GM12801 (cell line): ENCODE results near the gene RAB5IF.

ENCODE experiments used
- TF ChIP-seq, protein P1 (sequence below): IDR thresholded peaks from one replicate; pipeline ENCODE4 v1.5.1; 2011; ENCODE audit warnings: control low read depth; ENCODE audit not compliant: insufficient read length; ENCODE audit errors: extremely low read depth

Gene RAB5IF

DNA sequence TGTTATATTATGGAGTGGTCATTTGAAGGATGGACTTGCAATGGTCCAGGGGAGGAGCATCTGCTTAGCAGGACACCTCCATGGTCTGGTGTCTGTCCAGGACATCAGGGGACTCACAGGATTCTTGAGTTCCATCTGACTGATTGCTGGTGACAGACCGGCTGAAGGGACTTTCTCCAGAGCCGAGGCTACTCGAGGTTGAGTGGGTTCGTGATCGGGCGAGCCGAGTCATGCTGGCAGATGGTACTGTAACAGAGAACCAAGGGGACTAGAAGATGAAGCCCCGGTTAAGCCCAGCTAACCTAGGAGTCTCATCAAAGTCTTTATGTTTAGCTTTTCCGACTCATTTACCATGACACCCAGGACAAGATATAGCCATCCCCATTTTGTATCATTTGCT, 47.9 kb downstream of the RAB5IF start:
- TF ChIP-seq, protein P1, sequence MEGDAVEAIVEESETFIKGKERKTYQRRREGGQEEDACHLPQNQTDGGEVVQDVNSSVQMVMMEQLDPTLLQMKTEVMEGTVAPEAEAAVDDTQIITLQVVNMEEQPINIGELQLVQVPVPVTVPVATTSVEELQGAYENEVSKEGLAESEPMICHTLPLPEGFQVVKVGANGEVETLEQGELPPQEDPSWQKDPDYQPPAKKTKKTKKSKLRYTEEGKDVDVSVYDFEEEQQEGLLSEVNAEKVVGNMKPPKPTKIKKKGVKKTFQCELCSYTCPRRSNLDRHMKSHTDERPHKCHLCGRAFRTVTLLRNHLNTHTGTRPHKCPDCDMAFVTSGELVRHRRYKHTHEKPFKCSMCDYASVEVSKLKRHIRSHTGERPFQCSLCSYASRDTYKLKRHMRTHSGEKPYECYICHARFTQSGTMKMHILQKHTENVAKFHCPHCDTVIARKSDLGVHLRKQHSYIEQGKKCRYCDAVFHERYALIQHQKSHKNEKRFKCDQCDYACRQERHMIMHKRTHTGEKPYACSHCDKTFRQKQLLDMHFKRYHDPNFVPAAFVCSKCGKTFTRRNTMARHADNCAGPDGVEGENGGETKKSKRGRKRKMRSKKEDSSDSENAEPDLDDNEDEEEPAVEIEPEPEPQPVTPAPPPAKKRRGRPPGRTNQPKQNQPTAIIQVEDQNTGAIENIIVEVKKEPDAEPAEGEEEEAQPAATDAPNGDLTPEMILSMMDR = no peak

DNA sequence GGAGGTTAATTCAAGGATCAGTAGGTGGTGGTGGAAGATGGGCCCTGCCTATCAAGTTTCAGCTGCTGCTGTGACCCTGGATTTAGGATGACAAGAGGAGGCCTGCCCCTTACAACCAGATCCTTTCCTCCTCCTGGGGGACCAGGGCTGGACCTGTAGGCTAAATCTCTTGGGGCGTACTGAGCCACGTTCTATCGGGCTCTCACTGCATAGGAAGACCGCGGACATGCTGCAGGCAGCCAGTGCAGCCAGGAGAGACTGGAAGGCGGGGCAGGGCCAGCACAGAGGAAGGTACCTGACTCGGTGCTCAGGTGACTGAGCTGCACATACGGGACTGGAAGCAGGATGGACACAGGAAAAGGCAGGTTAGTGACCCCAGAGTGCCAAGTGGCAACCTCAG, 48.9 kb downstream of the RAB5IF start:
- TF ChIP-seq, protein P1 = no peak

DNA sequence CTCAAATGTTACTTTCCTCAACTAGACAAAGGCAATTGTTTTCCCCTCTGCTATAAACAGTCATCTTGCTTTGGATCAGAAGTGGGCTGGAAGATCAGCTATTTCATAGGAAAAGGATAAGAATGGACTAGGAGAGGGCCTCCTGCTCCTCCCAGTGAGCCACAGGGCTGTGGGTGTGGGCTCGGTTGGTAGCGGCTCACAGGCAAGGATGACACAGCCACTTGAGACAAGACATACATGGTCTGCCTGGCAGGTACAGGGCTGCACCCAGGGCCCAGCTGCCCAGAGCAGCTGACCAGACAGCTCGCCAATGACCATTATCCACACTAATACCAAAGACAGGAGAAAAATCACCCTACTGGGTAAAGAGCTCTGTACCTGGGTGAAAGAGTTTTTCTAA, 49.4 kb downstream of the RAB5IF start:
- TF ChIP-seq, protein P1 = no peak

DNA sequence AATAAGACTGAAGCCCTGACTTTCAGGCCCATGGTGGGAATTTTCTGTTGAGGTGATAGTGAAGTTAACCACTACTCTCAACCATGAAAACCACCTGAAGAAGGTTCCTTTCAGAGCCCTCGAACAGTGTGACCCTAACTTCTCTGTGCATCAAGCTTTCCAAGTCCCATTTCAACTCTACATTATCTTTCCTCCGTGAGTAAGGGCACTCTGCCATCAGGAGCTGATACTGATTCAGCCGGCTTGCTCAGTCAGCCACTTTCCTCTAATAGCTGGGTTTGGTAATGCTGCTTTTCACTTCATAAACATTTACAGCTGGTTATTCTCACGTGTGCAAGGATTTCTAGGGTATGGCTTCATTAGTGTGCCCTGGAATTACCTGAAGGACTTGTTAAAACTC, 51.2 kb downstream of the RAB5IF start:
- TF ChIP-seq, protein P1 = no peak

DNA sequence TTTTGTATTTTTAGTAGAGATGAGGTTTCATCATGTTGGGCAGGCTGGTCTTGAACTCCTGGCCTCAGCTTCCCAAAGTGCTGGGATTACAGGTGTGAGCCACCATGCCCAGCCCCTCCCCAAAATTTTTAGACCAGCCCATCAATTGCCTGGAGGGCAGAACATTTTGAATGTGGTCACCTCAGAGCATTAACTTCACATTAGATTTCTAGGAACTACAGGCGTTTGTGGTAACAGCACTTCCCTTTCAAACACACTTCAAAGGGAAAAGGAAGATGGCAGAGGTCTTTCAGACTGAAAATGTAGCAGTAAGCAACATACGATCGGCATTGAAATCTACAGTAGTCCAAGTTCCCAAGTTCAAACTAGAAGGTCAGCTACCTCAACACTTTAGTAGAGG, 52.7 kb downstream of the RAB5IF start:
- TF ChIP-seq, protein P1 = no peak
